Hepatocyte (in vitro differentiated cells): ENCODE measurements around the gene DENND1A. TPM values are rescaled to one million over a fixed set of nuclear protein-coding genes. Genes with fewer than 3 reads are reported as not detected.

ENCODE experiments used
- DNase-seq: peaks from one replicate; pipeline ENCODE4 v3.0.0-alpha.2; 2016; ENCODE audit warnings: low spot score
- H2AFZ ChIP-seq: fragments of 200-600 bp; sonication (generic); 2 replicates; pipeline ENCODE4 v1.6.0; 2016; ENCODE audit warnings: antibody characterized with exemption, mild to moderate bottlenecking
- H3K27ac ChIP-seq: fragments of 200-600 bp; sonication (generic); 2 replicates; pipeline ENCODE4 v1.5.1; 2016; ENCODE audit warnings: mild to moderate bottlenecking
- H3K27me3 ChIP-seq: fragments of 200-600 bp; sonication (generic); 2 replicates; pipeline ENCODE4 v1.6.1; 2016
- H3K36me3 ChIP-seq: fragments of 200-600 bp; sonication (generic); replicated peaks from 2 replicates; pipeline ENCODE4 v1.5.1; 2016; ENCODE audit warnings: low read depth; ENCODE audit not compliant: insufficient read depth
- H3K4me1 ChIP-seq: fragments of 200-600 bp; sonication (generic); 2 replicates; pipeline ENCODE4 v1.5.1; 2016; ENCODE audit warnings: mild to moderate bottlenecking, moderate library complexity; ENCODE audit not compliant: insufficient read depth
- H3K4me2 ChIP-seq: fragments of 200-600 bp; sonication (generic); 2 replicates; pipeline ENCODE4 v1.6.0; 2016
- H3K4me3 ChIP-seq: fragments of 200-600 bp; sonication (generic); 2 replicates; pipeline ENCODE4 v1.5.1; 2016; ENCODE audit warnings: mild to moderate bottlenecking
- H3K79me2 ChIP-seq: fragments of 200-600 bp; sonication (generic); 2 replicates; pipeline ENCODE4 v1.6.0; 2017; ENCODE audit warnings: mild to moderate bottlenecking
- H3K9me2 ChIP-seq: fragments of 200-600 bp; sonication (generic); replicated peaks from 2 replicates; pipeline ENCODE4 v1.6.0; 2017; ENCODE audit warnings: mild to moderate bottlenecking; ENCODE audit not compliant: insufficient read depth
- H3K9me3 ChIP-seq: fragments of 200-600 bp; sonication (generic); 2 replicates; pipeline ENCODE4 v1.5.1; 2016; ENCODE audit warnings: low read depth, mild to moderate bottlenecking
- H4K20me1 ChIP-seq: fragments of 200-600 bp; sonication (generic); 2 replicates; pipeline ENCODE4 v1.6.0; 2016; ENCODE audit warnings: mild to moderate bottlenecking; ENCODE audit not compliant: insufficient read depth, poor library complexity, severe bottlenecking
- CTCF ChIP-seq: fragments of 200-600 bp; sonication (generic); IDR thresholded peaks from 2 replicates; pipeline ENCODE4 v1.5.1; 2016; ENCODE audit warnings: antibody characterized with exemption, mild to moderate bottlenecking; ENCODE audit not compliant: poor library complexity
- EZH2 ChIP-seq: fragments of 200-600 bp; sonication (generic); IDR thresholded peaks from 2 replicates; pipeline ENCODE4 v1.6.1; 2016; ENCODE audit warnings: antibody characterized with exemption, mild to moderate bottlenecking, borderline replicate concordance
- EZH2phosphoT487 ChIP-seq: fragments of 200-600 bp; sonication (generic); IDR thresholded peaks from one replicate; pipeline ENCODE4 v1.6.1; 2018; ENCODE audit warnings: antibody characterized with exemption, mild to moderate bottlenecking, low read depth, moderate library complexity; ENCODE audit not compliant: unreplicated experiment, severe bottlenecking
- WGBS: methylation state at CpG from one replicate; pipeline ENCODE4 v1.1.6; 2016; ENCODE audit warnings: low lambda C conversion rate; ENCODE audit errors: missing lambda C conversion rate; 5-methylcytosine and 5-hydroxymethylcytosine counted together
- polyA plus RNA-seq: library from polyadenylated mRNA; unstranded; fragments of >200 nt; fragmentation: Nextera tagmentation; extraction: Ambion mirVana; gene quantifications from 2 replicates; pipeline ENCODE4 v1.2.1, GENCODE V29; 2016
- total RNA-seq: library from RNA; depleted of rRNA; stranded (reverse); fragments of >200 nt; gene quantifications from 2 replicates; pipeline ENCODE4 v1.2.3, GENCODE V29; 2014

DENND1A gene
- total and polyA plus RNA-seq, 2 experiments from 2014 or later = 24.0 to 28.9 TPM

- DNase-seq = no peak
- 86% methylated on average over 9 of the region's 9 CpGs for WGBS
Observed at GRCh38 chr9:123660691-123661466, 269.0 kb downstream of the DENND1A start.

GRCh38 chr9:123659358-123659757 lies 270.6 kb downstream of the DENND1A start:
- H3K4me1 ChIP-seq = no peaks in the 10 kb centered on the region
- H2AFZ ChIP-seq = no peak overlapping the region
- peaks cover 4% of the 10 kb centered on the region for H3K27me3 ChIP-seq
- H3K4me3 ChIP-seq = no peak overlapping the region
- no peak overlapping the region for H3K27ac ChIP-seq
- no peak overlapping the region for H3K4me2 ChIP-seq
- TF ChIP-seq EZH2 (no peak), EZH2phosphoT487 (no peak), CTCF (no peak)
- no peaks in the 10 kb centered on the region for H3K9me2 ChIP-seq
- H3K36me3 ChIP-seq = no peaks in the 10 kb centered on the region
- WGBS = 87% methylated on average over 1 of the region's 1 CpG
- H3K9me3 ChIP-seq = peaks cover 4% of the 10 kb centered on the region
- H3K79me2 ChIP-seq = no peaks in the 10 kb centered on the region
- H4K20me1 ChIP-seq = no peaks in the 10 kb centered on the region
- DNase-seq = no peak

More at GRCh38 chr9:123660691-123661466, 269.0 kb downstream of the DENND1A start:
- Histone ChIP-seq H3K27me3 (peaks cover 4% of the 10 kb centered on the region), H3K27ac (no peak overlapping the region), H3K79me2 (no peaks in the 10 kb centered on the region), H3K9me3 (peaks cover 4% of the 10 kb centered on the region), H3K9me2 (no peaks in the 10 kb centered on the region), H2AFZ (no peak overlapping the region), H3K4me3 (no peak overlapping the region), H3K4me2 (no peak overlapping the region), H3K36me3 (no peaks in the 10 kb centered on the region), H3K4me1 (no peaks in the 10 kb centered on the region), H4K20me1 (no peaks in the 10 kb centered on the region)
- TF ChIP-seq CTCF (no peak), EZH2 (no peak), EZH2phosphoT487 (no peak)

- H3K27ac ChIP-seq = no peak overlapping the region
- DNase-seq = no peak
Observed at GRCh38 chr9:123658792-123659191, 271.1 kb downstream of the DENND1A start.

More at GRCh38 chr9:123658792-123659191, 271.1 kb downstream of the DENND1A start:
- no peaks in the 10 kb centered on the region for H3K36me3 ChIP-seq
- no peaks in the 10 kb centered on the region for H3K79me2 ChIP-seq
- 80% methylated on average over 3 of the region's 3 CpGs for WGBS
- H2AFZ ChIP-seq = no peak overlapping the region
- H4K20me1 ChIP-seq = no peaks in the 10 kb centered on the region
- peaks cover 4% of the 10 kb centered on the region for H3K9me3 ChIP-seq
- H3K9me2 ChIP-seq = no peaks in the 10 kb centered on the region
- peaks cover 4% of the 10 kb centered on the region for H3K27me3 ChIP-seq
- no peak overlapping the region for H3K4me3 ChIP-seq
- H3K4me1 ChIP-seq = no peaks in the 10 kb centered on the region
- TF ChIP-seq CTCF (no peak), EZH2 (no peak), EZH2phosphoT487 (no peak)
- H3K4me2 ChIP-seq = no peak overlapping the region
